GM19328 (cell line): ENCODE results near the gene FADD.

Experiments
- ATAC-seq: cut with Tn5 transposase; IDR thresholded peaks from one replicate; pipeline ENCODE4 v1.9.1; 2021; ENCODE audit warnings: mild to moderate bottlenecking, moderate library complexity; ENCODE audit not compliant: unreplicated experiment

The FADD gene

DNA sequence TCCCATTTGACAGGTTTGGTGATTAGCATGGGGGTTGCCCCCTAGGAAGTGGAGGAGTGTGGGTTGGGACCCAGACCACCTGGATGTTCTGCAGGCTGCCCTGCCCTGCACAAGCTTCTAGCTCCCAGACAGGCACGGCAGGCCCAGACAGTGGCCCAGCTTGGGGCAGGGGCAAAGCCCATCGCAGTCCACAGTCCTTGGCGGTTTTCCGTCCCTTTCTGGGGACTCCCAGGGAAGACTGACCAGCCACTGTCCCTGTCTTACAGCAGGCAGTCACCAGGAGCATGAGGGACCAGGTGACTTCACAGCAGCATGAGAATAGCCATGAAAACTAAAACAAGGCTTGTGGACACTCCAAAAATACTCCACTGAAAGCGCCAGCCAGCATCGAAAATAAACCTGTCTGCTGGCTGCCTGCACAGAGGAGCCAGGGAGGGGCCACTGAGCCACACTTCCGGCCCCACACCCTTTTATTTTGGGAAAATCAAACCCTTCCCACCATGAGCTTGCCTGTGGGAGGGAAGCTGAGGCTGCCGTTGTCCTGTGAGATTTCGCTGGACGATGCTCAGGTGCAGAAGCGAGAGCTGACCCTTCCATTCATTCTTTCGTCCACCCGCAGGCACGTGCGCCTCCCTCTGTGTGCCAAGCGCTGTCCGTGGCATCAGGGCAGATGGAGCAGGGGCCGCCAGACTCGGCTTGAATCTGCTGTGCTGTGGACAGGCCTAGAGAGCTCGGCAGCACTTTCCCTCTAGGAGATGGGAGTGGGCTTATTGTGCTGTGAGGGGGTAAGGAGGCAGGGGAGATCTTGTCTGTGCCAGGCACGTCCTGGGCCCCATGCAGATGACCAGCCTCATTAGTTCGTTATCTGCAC is 28.0 kb downstream of the FADD start:
- no peak for ATAC-seq

GRCh38 chr11:70233034-70233433 is 29.9 kb downstream of the FADD start:
- no peak for ATAC-seq

DNA sequence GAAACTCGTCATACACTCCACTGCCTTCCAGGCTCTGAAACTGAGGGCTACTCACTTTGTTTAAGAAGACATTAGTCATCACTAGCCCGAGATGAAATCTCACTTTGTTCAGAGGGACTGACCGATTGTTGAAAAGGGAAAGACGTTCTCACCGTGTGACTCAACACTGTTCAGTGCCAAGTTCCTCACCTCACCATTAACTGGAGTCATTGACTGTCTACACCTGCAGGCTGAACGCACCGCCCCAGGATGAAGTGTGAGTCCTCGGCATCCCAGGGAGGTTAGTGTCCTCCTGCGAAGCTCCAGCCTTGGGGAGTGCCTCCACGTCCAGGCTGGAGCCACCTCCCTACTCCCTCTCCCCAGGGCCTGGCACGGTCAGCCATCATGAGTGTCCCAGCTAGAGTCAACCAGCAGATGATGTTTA is 30.4 kb downstream of the FADD start:
- no peak for ATAC-seq

GRCh38 chr11:70233962-70234361 is 30.9 kb downstream of the FADD start:
- no peak for ATAC-seq

DNA sequence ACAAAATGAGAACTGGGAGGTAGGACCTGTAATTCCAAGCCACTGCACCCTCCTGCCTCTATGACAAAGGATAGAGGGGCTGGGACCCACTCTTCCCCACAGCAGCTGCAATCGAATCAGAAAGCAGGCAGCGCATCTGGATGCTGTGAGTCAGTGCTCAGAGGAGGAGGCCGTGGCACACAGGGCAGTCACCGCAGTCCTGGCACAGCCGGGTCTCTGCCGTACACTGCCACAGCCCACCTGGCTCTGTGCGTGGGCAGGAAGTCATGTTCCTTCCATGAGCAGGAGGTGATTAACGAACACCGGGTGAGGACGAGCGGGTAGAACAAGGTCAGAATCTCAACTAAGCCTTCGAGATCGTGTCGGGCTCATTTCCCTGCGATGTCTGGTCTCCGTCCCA is 37.2 kb downstream of the FADD start:
- no peak for ATAC-seq

DNA sequence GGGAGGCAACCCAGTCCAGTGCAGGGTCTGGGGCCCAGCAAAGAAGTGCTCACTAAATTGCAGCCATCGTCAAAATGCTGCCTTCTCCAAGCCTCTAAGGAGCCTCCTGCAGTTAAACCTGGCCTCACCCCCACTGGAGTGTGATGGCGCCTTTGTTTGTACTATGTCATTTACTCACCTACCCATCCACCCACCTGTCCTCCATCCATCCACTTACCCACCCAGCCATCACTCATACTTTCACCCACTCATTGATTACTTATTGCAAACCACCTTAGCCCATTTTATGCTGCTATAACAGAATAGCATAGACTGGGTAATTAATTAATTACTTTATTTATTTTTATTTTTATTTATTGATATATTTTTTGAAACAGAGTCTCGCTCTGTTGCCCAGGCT is 38.6 kb downstream of the FADD start:
- no peak for ATAC-seq

GRCh38 chr11:70242885-70243284 is 39.8 kb downstream of the FADD start:
- ATAC-seq, result no peak

DNA sequence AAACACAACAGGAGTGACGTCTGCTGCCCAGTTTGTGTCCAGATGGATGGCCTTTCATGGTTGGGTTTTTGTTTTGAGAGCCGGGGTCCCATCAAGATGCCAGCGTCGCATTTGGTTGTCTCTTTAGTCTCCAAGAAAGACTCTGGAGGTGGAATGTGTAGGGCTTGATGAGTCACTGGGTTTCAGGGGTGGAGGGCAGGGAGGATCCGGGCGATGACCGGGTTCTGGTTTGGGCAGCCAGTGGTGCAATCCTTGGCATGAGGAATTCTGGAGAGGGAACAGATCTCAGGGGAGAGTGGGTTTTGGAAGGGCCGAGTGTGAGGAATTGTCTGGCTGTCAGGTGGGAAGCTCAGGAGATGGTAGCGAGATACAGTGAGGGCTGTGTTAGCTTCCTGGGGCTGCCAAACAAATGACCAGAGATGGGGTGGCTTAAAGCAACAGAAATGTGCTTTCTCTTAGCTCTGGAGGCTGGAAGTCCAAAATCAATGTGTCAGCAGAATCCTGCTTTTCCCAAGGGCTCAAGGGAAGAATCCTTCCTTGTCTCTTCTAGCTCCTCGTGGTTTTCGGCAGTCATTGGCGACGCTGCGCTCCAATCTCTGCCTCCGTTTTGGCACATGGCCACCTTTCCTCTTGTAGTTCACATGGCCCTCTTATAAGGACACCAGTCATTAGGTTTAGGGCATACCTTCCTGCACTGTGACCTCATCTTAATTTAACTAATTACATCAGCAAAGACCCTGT is 41.0 kb downstream of the FADD start:
- no peak for ATAC-seq

GRCh38 chr11:70244698-70245097 is 41.6 kb downstream of the FADD start:
- no peak for ATAC-seq

GRCh38 chr11:70246196-70246595 is 43.1 kb downstream of the FADD start:
- ATAC-seq, result no peak

- ATAC-seq, result no peak
These were observed 44.1 kb downstream of the FADD start for GRCh38 chr11:70247042-70247709.

- no peak for ATAC-seq
These were observed 44.6 kb downstream of the FADD start for GRCh38 chr11:70247710-70248072.

- ATAC-seq, result no peak
These were observed 48.0 kb downstream of the FADD start for GRCh38 chr11:70250876-70251658.

- ATAC-seq, result no peak
These were observed 48.7 kb downstream of the FADD start for GRCh38 chr11:70251659-70252321.

- ATAC-seq, result no peak
These were observed 49.7 kb downstream of the FADD start for GRCh38 chr11:70252844-70253243.

DNA sequence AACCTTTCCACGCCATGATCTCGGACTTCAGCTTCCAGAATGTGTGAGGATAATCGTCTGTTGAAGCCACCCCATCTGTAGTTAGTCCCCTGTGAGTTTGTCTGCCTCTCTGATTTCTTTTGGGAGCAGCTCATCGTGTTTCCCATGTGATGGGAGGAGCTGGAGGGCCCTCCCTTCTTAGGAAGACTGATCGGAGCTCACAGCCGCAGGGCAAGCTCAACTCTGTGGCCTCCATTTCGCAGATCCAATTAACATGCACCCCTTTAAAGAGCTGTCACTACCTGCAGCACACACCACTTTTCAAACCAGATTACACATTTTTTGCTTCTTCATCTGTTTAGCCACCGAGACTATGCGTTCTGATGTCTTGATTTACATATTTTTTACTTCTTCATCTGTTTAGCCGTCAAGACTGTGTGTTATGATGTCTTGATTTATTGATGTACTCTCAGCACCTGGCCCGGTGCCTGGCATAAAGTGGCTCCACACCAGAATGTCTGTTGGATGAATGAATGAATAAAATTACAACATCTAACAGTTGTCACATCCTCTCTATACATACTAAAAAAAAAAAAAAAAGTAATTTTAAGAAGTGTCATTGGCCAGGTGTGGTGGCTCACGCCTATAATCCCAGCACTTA is 52.5 kb downstream of the FADD start:
- ATAC-seq, result no peak
